ENCODE results near the gene DNM2.

DNA sequence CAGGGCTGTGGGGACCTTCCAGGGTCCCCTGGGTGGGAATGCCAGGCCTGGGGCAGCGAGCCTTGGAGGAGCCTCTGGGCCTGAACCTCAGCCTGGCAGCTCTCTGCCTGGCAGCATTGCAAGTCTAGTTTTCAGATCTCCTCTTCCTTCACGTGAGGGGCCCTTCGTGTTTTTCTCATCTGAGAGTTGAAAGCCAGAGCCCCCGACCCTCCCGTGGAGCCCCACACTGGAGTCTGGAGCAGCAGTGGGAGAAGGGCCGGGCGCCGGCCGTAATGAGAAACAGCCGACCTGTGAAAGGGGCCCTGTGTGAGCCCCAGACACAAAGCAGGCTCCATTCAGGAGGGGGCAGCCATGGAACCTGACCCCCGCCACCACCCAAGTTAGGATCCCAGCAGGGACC lies 98.8 kb downstream of the DNM2 start:
- TF ChIP-seq, protein P1, sequence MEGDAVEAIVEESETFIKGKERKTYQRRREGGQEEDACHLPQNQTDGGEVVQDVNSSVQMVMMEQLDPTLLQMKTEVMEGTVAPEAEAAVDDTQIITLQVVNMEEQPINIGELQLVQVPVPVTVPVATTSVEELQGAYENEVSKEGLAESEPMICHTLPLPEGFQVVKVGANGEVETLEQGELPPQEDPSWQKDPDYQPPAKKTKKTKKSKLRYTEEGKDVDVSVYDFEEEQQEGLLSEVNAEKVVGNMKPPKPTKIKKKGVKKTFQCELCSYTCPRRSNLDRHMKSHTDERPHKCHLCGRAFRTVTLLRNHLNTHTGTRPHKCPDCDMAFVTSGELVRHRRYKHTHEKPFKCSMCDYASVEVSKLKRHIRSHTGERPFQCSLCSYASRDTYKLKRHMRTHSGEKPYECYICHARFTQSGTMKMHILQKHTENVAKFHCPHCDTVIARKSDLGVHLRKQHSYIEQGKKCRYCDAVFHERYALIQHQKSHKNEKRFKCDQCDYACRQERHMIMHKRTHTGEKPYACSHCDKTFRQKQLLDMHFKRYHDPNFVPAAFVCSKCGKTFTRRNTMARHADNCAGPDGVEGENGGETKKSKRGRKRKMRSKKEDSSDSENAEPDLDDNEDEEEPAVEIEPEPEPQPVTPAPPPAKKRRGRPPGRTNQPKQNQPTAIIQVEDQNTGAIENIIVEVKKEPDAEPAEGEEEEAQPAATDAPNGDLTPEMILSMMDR (IDR thresholded peaks at IDR 0.05), result no peak
- TF ChIP-seq POLR2AphosphoS5 (IDR thresholded peaks at IDR 0.05), result no peak
